Cardiac muscle cell (in vitro differentiated cells and primary cell): ENCODE data around the gene HNRNPA3. TPM values are rescaled to one million over a fixed set of nuclear protein-coding genes. Genes with fewer than 3 reads are reported as not detected.

Source experiments
- DNase-seq, 2 donors: peaks; one replicate each; pipeline versions ENCODE4 v3.0.0 to v3.0.0-alpha.2; 2010 to 2017; ENCODE audit warnings: low read depth in 1 of 2, low spot score in 1 of 2
- H3K27ac ChIP-seq: fragments of 200-600 bp; sonication (generic); 2 replicates; pipeline ENCODE4 v1.5.1; 2016
- H3K27me3 ChIP-seq: fragments of 200-600 bp; sonication (generic); 2 replicates; pipeline ENCODE4 v1.6.0; 2016; ENCODE audit warnings: control low read depth
- H3K36me3 ChIP-seq: fragments of 200-600 bp; sonication (generic); 2 replicates; pipeline ENCODE4 v1.5.1; 2016; ENCODE audit warnings: control low read depth
- H3K4me1 ChIP-seq: fragments of 200-600 bp; sonication (generic); 2 replicates; pipeline ENCODE4 v1.8.1; 2017; ENCODE audit warnings: low read depth, mild to moderate bottlenecking, mixed run types
- H3K4me3 ChIP-seq: fragments of 200-600 bp; sonication (generic); 2 replicates; pipeline ENCODE4 v1.5.1; 2016; ENCODE audit warnings: mild to moderate bottlenecking
- H3K9me3 ChIP-seq: fragments of 200-600 bp; sonication (generic); 2 replicates; pipeline ENCODE4 v1.5.1; 2017; ENCODE audit warnings: low read depth, mild to moderate bottlenecking, control low read depth
- polyA plus RNA-seq: library from polyadenylated mRNA; unstranded; fragments of >200 nt; fragmentation: Nextera tagmentation; extraction: Ambion mirVana; gene quantifications from 2 replicates; pipeline ENCODE4 v1.2.1, GENCODE V29; 2016
- total RNA-seq: library from RNA; depleted of rRNA; stranded (reverse); fragments of >200 nt; gene quantifications from 2 replicates; pipeline ENCODE4 v1.2.3, GENCODE V29; 2016
- TF ChIP-seq, protein P1 (sequence below): IDR thresholded peaks from 2 replicates; pipeline ENCODE4 v1.5.1; 2012; ENCODE audit warnings: low read depth, mild to moderate bottlenecking, low read length

HNRNPA3 gene
- total and polyA plus RNA-seq, 2 experiments from 2014 or later = 78.6 to 81.7 TPM

DNA sequence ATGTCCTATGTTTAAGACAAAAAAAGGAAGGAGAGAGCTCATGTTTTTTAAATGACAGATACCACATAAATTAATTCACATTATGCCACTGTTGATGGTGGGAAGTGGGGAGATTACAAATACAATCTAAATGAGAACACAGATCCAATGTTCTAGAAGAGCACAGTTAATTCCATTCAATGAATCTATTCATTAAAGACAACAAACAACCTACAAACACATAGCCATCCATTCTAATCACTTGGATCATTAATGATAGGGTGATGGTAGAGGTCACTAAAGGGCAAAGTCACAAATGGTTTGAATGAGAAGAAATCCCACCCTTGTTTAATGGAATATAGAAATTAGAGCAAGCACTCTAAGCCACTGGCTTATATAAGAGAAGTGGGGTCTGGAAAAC lies 21.7 kb downstream of the HNRNPA3 start:
- TF ChIP-seq, protein P1, sequence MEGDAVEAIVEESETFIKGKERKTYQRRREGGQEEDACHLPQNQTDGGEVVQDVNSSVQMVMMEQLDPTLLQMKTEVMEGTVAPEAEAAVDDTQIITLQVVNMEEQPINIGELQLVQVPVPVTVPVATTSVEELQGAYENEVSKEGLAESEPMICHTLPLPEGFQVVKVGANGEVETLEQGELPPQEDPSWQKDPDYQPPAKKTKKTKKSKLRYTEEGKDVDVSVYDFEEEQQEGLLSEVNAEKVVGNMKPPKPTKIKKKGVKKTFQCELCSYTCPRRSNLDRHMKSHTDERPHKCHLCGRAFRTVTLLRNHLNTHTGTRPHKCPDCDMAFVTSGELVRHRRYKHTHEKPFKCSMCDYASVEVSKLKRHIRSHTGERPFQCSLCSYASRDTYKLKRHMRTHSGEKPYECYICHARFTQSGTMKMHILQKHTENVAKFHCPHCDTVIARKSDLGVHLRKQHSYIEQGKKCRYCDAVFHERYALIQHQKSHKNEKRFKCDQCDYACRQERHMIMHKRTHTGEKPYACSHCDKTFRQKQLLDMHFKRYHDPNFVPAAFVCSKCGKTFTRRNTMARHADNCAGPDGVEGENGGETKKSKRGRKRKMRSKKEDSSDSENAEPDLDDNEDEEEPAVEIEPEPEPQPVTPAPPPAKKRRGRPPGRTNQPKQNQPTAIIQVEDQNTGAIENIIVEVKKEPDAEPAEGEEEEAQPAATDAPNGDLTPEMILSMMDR = no peak
- Histone ChIP-seq H3K36me3 (peaks cover 42% of the 10 kb centered on the region), H3K27ac (peak overlapping the region; percentile 37), H3K4me1 (peaks cover 13% of the 10 kb centered on the region), H3K27me3 (no peaks in the 10 kb centered on the region), H3K9me3 (no peaks in the 10 kb centered on the region), H3K4me3 (no peak overlapping the region)
- no peak for DNase-seq

DNA sequence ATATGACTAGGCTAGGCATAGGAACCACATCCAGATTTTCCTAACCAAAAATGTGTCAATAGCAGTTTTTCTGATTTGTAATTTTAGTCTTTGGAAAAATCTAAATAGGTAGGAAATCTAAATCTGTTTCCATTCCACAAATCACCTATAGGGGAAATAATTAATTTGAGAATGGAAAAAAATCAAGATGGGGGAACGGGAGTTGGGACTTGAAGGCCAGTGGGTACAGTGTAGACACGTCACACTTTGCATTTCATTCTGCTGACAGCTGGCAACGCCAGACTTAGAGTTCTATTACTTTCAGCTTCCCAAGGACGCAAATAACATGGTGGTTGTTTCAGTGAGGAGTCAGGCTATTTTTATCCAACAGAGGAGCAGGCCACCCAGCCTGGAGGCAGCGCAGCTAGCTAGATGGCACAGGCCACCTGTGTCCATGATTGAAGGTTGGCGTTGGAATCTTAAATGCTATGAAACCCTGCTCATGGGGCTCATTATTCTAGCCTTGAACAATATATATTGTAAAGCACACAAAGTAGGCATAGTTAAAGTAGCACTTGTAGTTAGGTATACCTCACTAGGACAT lies 23.4 kb downstream of the HNRNPA3 start:
- no peak overlapping the region for H3K4me3 ChIP-seq
- TF ChIP-seq, protein P1 = no peak
- peaks cover 13% of the 10 kb centered on the region for H3K4me1 ChIP-seq
- no peaks in the 10 kb centered on the region for H3K27me3 ChIP-seq
- peak overlapping the region; percentile 56 for H3K27ac ChIP-seq
- no peaks in the 10 kb centered on the region for H3K9me3 ChIP-seq
- peak in 1 of 2 donors; percentile 32 for DNase-seq
- peaks cover 33% of the 10 kb centered on the region for H3K36me3 ChIP-seq

DNA sequence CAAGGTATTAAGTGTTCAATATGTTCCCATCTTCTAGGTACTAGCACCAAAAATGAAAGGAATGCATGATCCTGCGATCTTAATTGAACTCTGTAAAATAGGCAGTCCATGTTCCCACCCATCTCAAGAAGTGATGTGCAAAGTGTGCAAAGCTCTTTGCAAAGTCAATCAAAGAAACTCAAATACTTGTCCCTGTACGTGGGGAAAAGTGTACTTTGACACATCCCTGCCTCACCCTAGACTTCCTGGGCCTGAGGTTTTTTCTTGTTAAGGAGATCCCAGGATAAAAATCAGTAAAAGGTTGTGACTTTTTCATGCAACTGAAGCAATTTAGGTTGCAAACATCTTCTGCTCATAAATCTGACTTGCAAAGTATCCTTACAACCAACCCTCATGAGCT lies 25.3 kb downstream of the HNRNPA3 start:
- no peak overlapping the region for H3K4me3 ChIP-seq
- TF ChIP-seq, protein P1 = no peak
- no peak for DNase-seq
- H3K9me3 ChIP-seq = no peaks in the 10 kb centered on the region
- peaks cover 13% of the 10 kb centered on the region for H3K36me3 ChIP-seq
- H3K4me1 ChIP-seq = peaks cover 18% of the 10 kb centered on the region
- no peaks in the 10 kb centered on the region for H3K27me3 ChIP-seq
- H3K27ac ChIP-seq = no peak overlapping the region

DNA sequence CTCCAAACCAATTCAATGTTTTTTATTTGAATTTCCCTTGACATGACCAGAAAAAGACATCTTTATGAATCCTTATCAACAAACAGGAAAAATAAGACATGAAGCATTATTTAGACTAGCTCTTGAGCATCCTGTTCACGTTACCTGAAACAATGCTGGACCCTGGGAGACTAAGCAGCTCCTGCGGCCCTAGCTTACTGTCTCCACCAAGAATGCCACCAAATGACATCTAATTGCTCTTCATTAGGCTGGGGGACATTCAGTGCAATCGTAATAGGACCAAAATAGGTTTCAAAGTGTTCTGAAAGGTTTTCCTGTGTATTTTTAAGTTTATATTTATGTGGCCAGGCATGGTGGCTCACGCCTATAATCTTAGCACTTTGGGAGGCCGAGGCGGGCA lies 26.5 kb downstream of the HNRNPA3 start:
- no peak overlapping the region for H3K4me3 ChIP-seq
- peaks cover 3% of the 10 kb centered on the region for H3K36me3 ChIP-seq
- no peak for DNase-seq
- no peak overlapping the region for H3K27ac ChIP-seq
- peaks cover 18% of the 10 kb centered on the region for H3K4me1 ChIP-seq
- H3K27me3 ChIP-seq = no peaks in the 10 kb centered on the region
- H3K9me3 ChIP-seq = no peaks in the 10 kb centered on the region
- TF ChIP-seq, protein P1 = no peak

DNA sequence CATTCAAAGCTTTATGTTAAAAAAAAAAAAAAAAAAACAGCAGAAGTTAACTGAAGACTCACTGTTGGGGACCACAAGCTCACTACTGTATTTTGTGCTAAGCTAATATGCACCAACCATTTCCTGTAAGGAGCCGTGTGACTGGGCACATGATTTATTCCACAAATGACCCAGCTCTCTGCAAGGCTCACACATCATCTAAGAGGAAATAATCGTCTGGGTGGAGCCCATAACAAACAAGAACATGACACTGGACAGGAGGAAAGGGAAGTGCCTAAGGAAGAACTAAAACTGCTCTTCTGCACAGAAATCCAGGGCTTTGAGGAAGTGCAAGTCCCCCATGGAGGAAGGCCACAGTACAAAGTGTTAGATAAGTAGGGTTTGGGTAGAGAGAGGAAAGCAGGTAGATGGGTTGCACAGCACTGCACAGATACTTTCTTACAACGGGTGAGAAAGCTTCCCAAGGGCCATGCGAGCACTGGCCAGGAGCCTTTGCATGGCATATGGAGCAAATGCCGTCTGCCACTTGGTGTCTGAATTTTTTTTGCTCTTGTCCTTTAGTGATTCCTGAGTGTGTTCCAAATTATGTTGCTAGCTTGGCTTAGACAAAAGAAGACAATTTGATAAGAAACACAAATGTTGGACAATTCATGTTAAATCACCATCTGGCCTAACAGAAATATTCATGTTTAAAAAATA lies 27.5 kb downstream of the HNRNPA3 start:
- Histone ChIP-seq H3K4me3 (no peak overlapping the region), H3K36me3 (no peaks in the 10 kb centered on the region), H3K27ac (no peak overlapping the region), H3K9me3 (no peaks in the 10 kb centered on the region), H3K27me3 (no peaks in the 10 kb centered on the region), H3K4me1 (peaks cover 18% of the 10 kb centered on the region)
- peak in 1 of 2 donors; percentile 49 for DNase-seq
- TF ChIP-seq, protein P1 = no peak
